Mesodermal cell (in vitro differentiated cells): Measurements from ENCODE around the gene MED19. TPM values are rescaled to one million over a fixed set of nuclear protein-coding genes. Genes with fewer than 3 reads are reported as not detected.

ENCODE experiments used
- H3K27ac ChIP-seq: 2 replicates; pipeline ENCODE4 v1.7.0; 2013; ENCODE audit warnings: mild to moderate bottlenecking, low read depth, low read length, moderate library complexity; ENCODE audit not compliant: severe bottlenecking
- H3K36me3 ChIP-seq: 2 replicates; pipeline ENCODE4 v1.7.1; 2013; ENCODE audit warnings: mild to moderate bottlenecking, low read length, moderate library complexity; ENCODE audit not compliant: control insufficient read depth, insufficient read depth
- H3K4me1 ChIP-seq: one replicate; pipeline ENCODE4 v1.7.1; 2013; ENCODE audit warnings: mild to moderate bottlenecking, low read length; ENCODE audit not compliant: insufficient read depth, control insufficient read depth, poor library complexity, severe bottlenecking
- H3K4me3 ChIP-seq: 2 replicates; pipeline ENCODE4 v1.7.0; 2013; ENCODE audit warnings: low read length, control low read depth, mild to moderate bottlenecking; ENCODE audit not compliant: insufficient read depth, poor library complexity, severe bottlenecking; ENCODE audit errors: extremely low read depth
- H3K9me3 ChIP-seq: 2 replicates; pipeline ENCODE4 v1.7.1; 2013; ENCODE audit warnings: mild to moderate bottlenecking, low read length, moderate library complexity; ENCODE audit not compliant: control insufficient read depth
- WGBS, 2 experiments: methylation state at CpG; one replicate each; pipeline ENCODE4 v1.1.5; 2013; ENCODE audit warnings: missing lambda C conversion rate in 2 of 2; ENCODE audit not compliant: insufficient coverage in 2 of 2; 5-methylcytosine and 5-hydroxymethylcytosine counted together
- polyA plus RNA-seq, 2 experiments: library from polyadenylated mRNA; stranded (reverse); fragments of 50-300 nt; gene quantifications; one replicate each; pipeline ENCODE4 v1.2.3, GENCODE V29; 2013

MED19 gene, protein sequence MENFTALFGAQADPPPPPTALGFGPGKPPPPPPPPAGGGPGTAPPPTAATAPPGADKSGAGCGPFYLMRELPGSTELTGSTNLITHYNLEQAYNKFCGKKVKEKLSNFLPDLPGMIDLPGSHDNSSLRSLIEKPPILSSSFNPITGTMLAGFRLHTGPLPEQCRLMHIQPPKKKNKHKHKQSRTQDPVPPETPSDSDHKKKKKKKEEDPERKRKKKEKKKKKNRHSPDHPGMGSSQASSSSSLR
- polyA plus RNA-seq (2013, experiment 1 of 2): 21.6 TPM
- 23.4 TPM for polyA plus RNA-seq (2013, experiment 2 of 2)

DNA sequence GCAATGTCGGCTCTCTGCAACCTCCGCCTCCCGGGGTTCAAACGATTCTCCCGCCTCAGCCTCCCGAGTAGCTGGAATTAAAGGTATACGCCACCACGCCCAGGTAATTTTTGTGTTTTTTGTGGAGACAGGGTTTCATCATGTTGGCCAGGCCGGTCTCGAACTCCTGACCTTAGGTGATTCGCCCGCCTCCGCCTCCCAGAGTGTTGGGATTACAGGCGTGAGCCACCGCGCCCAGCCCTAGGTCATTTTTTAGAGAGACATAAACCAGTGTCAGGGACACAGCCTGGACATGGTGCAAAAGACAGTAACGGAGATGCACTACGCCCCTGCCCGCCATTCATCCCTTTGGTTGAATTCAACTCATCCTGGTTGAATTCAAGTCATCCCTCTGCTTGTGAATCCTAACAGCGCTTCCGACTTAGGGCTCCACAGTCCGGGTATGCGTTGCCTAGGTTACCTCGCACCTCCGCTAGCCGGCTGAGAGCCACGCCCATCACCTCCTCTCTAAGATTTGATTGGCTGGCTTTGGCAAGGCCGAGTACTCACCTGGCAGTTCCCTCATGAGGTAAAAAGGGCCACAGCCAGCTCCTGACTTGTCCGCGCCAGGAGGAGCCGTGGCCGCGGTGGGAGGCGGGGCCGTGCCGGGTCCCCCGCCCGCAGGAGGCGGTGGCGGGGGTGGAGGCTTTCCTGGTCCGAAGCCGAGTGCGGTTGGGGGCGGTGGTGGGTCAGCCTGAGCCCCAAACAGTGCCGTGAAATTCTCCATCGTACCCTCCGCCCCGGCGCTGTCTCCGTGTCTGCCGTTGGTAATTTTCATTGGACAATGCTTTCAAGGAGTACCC is at the start of gene MED19:
TSS of gene MED19 (minus strand) at position 802 of the 842 bp plus-strand sequence. CDS start at position 766, 36 bp downstream.
- no peaks in the 10 kb centered on the region for H3K9me3 ChIP-seq
- peak within 1 kb of the TSS; percentile 92 for H3K27ac ChIP-seq
- H3K4me3 ChIP-seq: peak within 1 kb of the TSS; percentile 94
- H3K36me3 ChIP-seq: peaks cover 32% of the 10 kb centered on the region
- H3K4me1 ChIP-seq: peaks cover 5% of the 10 kb centered on the region
- 12 to 14% methylated on average over 31 to 35 of the region's 51 CpGs for WGBS, 2 experiments

DNA sequence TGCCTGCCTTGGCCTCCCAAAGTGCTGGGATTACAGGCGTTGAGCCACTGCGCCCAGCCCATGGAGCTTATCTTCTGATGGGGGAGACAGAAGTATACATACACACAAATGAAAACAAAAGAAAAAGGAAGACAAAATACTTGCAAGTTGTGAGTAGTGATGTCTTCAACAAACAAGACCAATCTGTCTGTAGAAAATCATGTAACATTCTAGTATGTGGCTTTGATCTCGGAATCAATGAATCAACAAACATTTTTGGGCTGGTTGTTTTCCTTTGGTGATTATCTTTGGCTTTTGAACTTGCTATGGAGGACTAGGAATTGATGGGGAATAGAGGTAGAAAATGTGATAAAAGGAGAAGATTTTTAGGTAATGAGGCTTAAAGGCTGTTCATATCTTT is 46.2 kb upstream of the MED19 start:
- no peak overlapping the region for H3K4me3 ChIP-seq
- H3K27ac ChIP-seq: no peak overlapping the region
- H3K9me3 ChIP-seq: no peaks in the 10 kb centered on the region
- H3K36me3 ChIP-seq: no peaks in the 10 kb centered on the region
- WGBS, 2 experiments: 86 to 100% methylated on average over 1 of the region's 3 CpGs
- no peaks in the 10 kb centered on the region for H3K4me1 ChIP-seq

- H3K4me1 ChIP-seq: no peaks in the 10 kb centered on the region
- no peak overlapping the region for H3K4me3 ChIP-seq
- peaks cover 4% of the 10 kb centered on the region for H3K36me3 ChIP-seq
- no peaks in the 10 kb centered on the region for H3K9me3 ChIP-seq
- H3K27ac ChIP-seq: no peak overlapping the region
- WGBS, 2 experiments: 92 to 97% methylated on average over 18 to 30 of the region's 30 CpGs
These were observed 40.9 kb upstream of the MED19 start for GRCh38 chr11:57752954-57753353.

GRCh38 chr11:57751676-57752253 is 39.8 kb upstream of the MED19 start, which contains the start of gene BTBD18:
BTBD18 (minus strand) TSS chr11:57751819; CDS start chr11:57751188, 631 bp downstream.
- no peak within 1 kb of the TSS for H3K4me3 ChIP-seq
- H3K27ac ChIP-seq: no peak within 1 kb of the TSS
- no peaks in the 10 kb centered on the region for H3K9me3 ChIP-seq
- WGBS, 2 experiments: 45 to 64% methylated on average over 5 to 7 of the region's 10 CpGs
- H3K4me1 ChIP-seq: no peaks in the 10 kb centered on the region
- peaks cover 6% of the 10 kb centered on the region for H3K36me3 ChIP-seq

DNA sequence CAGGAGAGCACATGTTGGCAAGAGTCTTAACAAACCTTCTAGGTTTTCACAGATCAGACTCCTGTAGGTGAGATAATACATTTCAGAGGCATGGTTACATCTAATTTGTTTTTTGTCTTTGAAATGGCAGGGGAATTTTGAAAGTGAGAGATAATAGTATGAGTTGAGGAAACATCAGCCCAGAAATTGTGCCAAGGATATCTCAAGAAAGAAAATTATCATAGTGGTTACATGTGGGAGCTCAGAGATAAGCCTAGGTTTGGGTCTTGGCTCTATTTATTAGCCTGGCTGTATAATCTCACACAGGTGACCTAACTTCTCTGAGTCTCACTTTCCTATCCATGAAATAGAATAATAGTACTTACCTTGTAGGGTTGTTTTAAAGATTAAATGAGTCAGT is 39.2 kb upstream of the MED19 start:
- Histone ChIP-seq H3K27ac (no peak overlapping the region), H3K4me3 (no peak overlapping the region), H3K9me3 (no peaks in the 10 kb centered on the region), H3K4me1 (no peaks in the 10 kb centered on the region), H3K36me3 (peaks cover 12% of the 10 kb centered on the region)

GRCh38 chr11:57746920-57747319 is 34.9 kb upstream of the MED19 start:
- WGBS, 2 experiments: 80% methylated on average over 1 of the region's 1 CpG; no CpG with 5 or more reads in 1 of the 2 experiments
- Histone ChIP-seq H3K9me3 (no peaks in the 10 kb centered on the region), H3K4me3 (no peak overlapping the region), H3K4me1 (peaks cover 3% of the 10 kb centered on the region), H3K36me3 (peaks cover 53% of the 10 kb centered on the region), H3K27ac (no peak overlapping the region)

- Histone ChIP-seq H3K27ac (no peak overlapping the region), H3K4me1 (peaks cover 5% of the 10 kb centered on the region), H3K36me3 (peaks cover 53% of the 10 kb centered on the region), H3K4me3 (no peak overlapping the region), H3K9me3 (no peaks in the 10 kb centered on the region)
- 100% methylated on average over 2 to 5 of the region's 5 CpGs for WGBS, 2 experiments
These were observed 33.2 kb upstream of the MED19 start for GRCh38 chr11:57745206-57745605.

DNA sequence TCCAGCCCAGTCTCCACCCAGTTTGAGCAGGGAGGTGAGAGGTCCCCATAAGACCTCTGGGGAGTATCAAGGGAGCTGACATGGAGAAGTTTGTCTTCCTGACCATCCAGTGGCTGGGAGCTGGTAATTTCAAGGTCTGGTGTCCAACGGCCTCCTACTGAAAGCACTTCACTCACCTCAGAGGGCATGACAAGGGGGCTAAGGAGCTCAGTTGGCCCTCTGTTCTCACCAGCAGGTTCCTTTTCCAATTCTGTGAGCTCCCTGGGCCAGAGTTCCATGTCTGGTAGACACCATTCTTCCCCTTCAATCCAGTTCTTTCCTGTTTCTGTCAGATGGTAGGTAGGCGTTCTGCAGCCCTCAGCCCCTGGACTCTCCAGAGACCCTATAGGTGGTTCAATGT is 32.3 kb upstream of the MED19 start:
- Histone ChIP-seq H3K36me3 (peaks cover 53% of the 10 kb centered on the region), H3K27ac (no peak overlapping the region), H3K4me1 (peaks cover 5% of the 10 kb centered on the region), H3K9me3 (no peaks in the 10 kb centered on the region), H3K4me3 (no peak overlapping the region)
- WGBS, 2 experiments: 94 to 100% methylated on average over 2 of the region's 2 CpGs

DNA sequence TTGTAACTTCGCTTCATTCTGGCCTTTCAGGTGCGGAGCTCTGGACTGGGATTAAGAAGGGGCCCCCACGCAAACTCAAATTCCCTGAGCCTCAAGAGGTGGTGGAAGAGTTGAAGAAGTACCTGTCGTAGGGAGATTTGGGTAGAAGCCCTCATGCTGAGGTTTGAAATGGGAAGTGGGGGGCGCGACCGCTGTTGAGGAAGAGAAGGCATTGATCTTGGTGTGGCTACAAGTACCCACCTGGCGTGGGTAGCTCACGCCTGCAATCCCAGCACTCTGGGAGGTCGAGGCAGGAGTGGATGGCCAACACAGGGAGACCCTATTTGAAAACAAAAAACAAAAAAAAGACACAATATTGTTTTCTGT is 30.1 kb upstream of the MED19 start:
- Histone ChIP-seq H3K9me3 (no peaks in the 10 kb centered on the region), H3K36me3 (peaks cover 73% of the 10 kb centered on the region), H3K4me3 (peak overlapping the region; percentile 97), H3K27ac (peak overlapping the region; percentile 91), H3K4me1 (peaks cover 5% of the 10 kb centered on the region)
- 5 to 9% methylated on average over 8 to 9 of the region's 10 CpGs for WGBS, 2 experiments

DNA sequence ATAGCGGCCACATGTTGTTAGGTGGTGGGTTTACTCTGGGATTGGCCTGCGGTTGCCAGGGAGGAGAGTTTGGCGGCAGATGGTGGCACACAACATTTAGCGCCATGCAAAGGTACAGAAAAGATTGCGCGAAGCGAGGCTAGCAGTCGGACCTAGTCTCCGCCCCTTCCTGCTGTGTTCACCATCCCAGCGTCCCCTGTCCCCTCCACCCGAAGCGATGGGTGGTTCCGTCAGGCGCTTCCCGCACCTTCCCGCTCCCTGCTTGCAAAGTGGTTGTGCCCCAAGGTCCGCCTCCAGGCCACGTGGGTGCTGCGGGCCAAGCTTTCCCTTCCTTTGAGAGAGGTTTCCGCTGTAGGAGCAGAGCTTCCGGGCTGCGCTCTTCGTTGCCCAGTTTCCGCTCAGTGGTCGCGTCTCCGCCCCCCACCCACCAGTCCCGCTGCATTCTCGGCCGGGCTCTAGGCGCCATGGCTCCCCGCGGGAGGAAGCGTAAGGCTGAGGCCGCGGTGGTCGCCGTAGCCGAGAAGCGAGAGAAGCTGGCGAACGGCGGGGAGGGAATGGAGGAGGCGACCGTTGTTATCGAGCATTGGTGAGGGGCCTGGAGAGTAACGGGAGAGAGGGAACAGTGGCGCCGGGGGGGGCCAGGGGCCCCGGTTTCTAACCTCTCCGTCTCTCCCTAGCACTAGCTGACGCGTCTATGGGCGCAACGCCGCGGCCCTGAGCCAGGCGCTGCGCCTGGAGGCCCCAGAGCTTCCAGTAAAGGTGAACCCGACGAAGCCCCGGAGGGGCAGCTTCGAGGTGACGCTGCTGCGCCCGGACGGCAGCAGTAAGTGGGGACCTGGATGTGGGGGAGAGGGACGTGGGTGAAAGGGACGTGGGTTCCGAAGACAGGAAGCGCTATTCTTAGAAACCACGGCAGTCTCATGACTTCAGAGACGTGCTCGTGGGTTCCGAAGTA is 29.4 kb upstream of the MED19 start, which contains the start of gene SELENOH:
TSS of gene SELENOH (plus strand) at position 360 of the 955 bp plus-strand sequence. CDS start at position 465, 105 bp downstream.
- peak within 1 kb of the TSS; percentile 97 for H3K4me3 ChIP-seq
- H3K27ac ChIP-seq: peak within 1 kb of the TSS; percentile 91
- peaks cover 69% of the 10 kb centered on the region for H3K36me3 ChIP-seq
- H3K4me1 ChIP-seq: peaks cover 5% of the 10 kb centered on the region
- WGBS, 2 experiments: 1% methylated on average over 51 to 74 of the region's 75 CpGs
- no peaks in the 10 kb centered on the region for H3K9me3 ChIP-seq
